Thoracic aorta (tissue), 2 donors: ENCODE measurements around the gene CABLES2. TPM values are rescaled to one million over a fixed set of nuclear protein-coding genes. Genes with fewer than 3 reads are reported as not detected.

Experiments used
- ATAC-seq: fragments of 150-250 bp; one replicate; pipeline ENCODE4 v1.8.0; 2017; ENCODE audit warnings: low read depth; ENCODE audit not compliant: insufficient number of reproducible peaks, low FRiP score
- DNase-seq: peaks from one replicate; pipeline ENCODE4 v3.0.0-alpha.2; 2020; ENCODE audit warnings: low spot score
- H3K27ac ChIP-seq, 2 donors: fragments of 200-600 bp; sonication (generic); 1 replicate in 1 of 2; 2 replicates in 1 of 2; pipeline ENCODE4 v1.5.1; 2016; ENCODE audit warnings: mild to moderate bottlenecking in 2 of 2, moderate library complexity in 2 of 2
- H3K27me3 ChIP-seq: fragments of 200-600 bp; sonication (generic); replicated peaks from 2 replicates; pipeline ENCODE4 v1.6.0; 2016; ENCODE audit warnings: mild to moderate bottlenecking; ENCODE audit not compliant: insufficient read depth
- H3K36me3 ChIP-seq: fragments of 200-600 bp; sonication (generic); one replicate; pipeline ENCODE4 v1.5.1; 2016
- H3K4me1 ChIP-seq, 2 donors: fragments of 200-600 bp; sonication (generic); 1 replicate in 1 of 2; 2 replicates in 1 of 2; pipeline versions ENCODE4 v1.5.1 to v1.6.0; 2016; ENCODE audit warnings: low read depth in 2 of 2, mild to moderate bottlenecking in 1 of 2; ENCODE audit not compliant: control insufficient read depth in 1 of 2
- H3K4me3 ChIP-seq: fragments of 200-600 bp; sonication (generic); 2 replicates; pipeline ENCODE4 v1.5.1; 2016; ENCODE audit warnings: mild to moderate bottlenecking
- H3K9me3 ChIP-seq: fragments of 200-600 bp; sonication (generic); 2 replicates; pipeline ENCODE4 v1.5.1; 2016
- CTCF ChIP-seq: fragments of 200-600 bp; sonication (generic); IDR thresholded peaks from one replicate; pipeline ENCODE4 v1.5.1; 2019; ENCODE audit warnings: antibody characterized with exemption
- total RNA-seq, 2 donors: library from RNA; depleted of rRNA; stranded (reverse); fragments of >200 nt; gene quantifications; one replicate each; pipeline versions ENCODE4 v1.1.0 to v1.2.3, GENCODE V29; 2016

CABLES2 gene
- total RNA-seq, 2 donors from 2014 or later, result 2.1 to 9.2 TPM

GRCh38 chr20:62420846-62421715 is 14.0 kb upstream of the CABLES2 start:
- TF ChIP-seq CTCF, result no peak
- Histone ChIP-seq H3K9me3 (no peaks in the 10 kb centered on the region), H3K27ac (no peak overlapping the region), H3K36me3 (no peaks in the 10 kb centered on the region), H3K4me1 (no peaks in the 10 kb centered on the region), H3K4me3 (no peak overlapping the region), H3K27me3 (no peaks in the 10 kb centered on the region)
- DNase-seq (no peak), ATAC-seq (no peak)

- Histone ChIP-seq H3K4me1 (no peaks in the 10 kb centered on the region), H3K27me3 (no peaks in the 10 kb centered on the region), H3K9me3 (no peaks in the 10 kb centered on the region), H3K4me3 (no peak overlapping the region), H3K36me3 (no peaks in the 10 kb centered on the region), H3K27ac (no peak overlapping the region)
- TF ChIP-seq CTCF, result no peak
- ATAC-seq (no peak), DNase-seq (no peak)
Observed at GRCh38 chr20:62419759-62420158, 12.7 kb upstream of the CABLES2 start.

GRCh38 chr20:62418709-62419487 is 11.8 kb upstream of the CABLES2 start:
- Histone ChIP-seq H3K27ac (no peak overlapping the region), H3K27me3 (no peaks in the 10 kb centered on the region), H3K36me3 (no peaks in the 10 kb centered on the region), H3K4me3 (no peak overlapping the region), H3K9me3 (no peaks in the 10 kb centered on the region), H3K4me1 (no peaks in the 10 kb centered on the region)
- DNase-seq (no peak), ATAC-seq (no peak)
- no peak for TF ChIP-seq CTCF

- Histone ChIP-seq H3K9me3 (no peaks in the 10 kb centered on the region), H3K4me3 (no peak overlapping the region), H3K4me1 (no peaks in the 10 kb centered on the region), H3K27me3 (no peaks in the 10 kb centered on the region), H3K27ac (no peak overlapping the region), H3K36me3 (no peaks in the 10 kb centered on the region)
- ATAC-seq (no peak), DNase-seq (no peak)
- no peak for TF ChIP-seq CTCF
Observed at GRCh38 chr20:62417981-62418708, 11.1 kb upstream of the CABLES2 start.
